ENCODE data around the gene FCGR1A.
"Not testable (repeated sequence)": the region's sequence is repeated elsewhere in the genome, so short reads cannot be mapped to it uniquely, and the experiment has no call there.

GRCh38 chr1:149771653-149772425, 10.7 kb upstream of the FCGR1A start:
- TF ChIP-seq CTCF (IDR thresholded peaks at IDR 0.05); HDAC2 (IDR thresholded peaks at IDR 0.05); POLR2A (IDR thresholded peaks at IDR 0.05; ENCODE audit: low read length): not testable (repeated sequence)
